Nephron (organoid): Measurements from ENCODE around the gene NOL4L.

Experiments used
- H3K27ac Mint-ChIP-seq, 3 experiments: 2 replicates each; pipeline ENCODE4 v1.8.0; 2020; ENCODE audit warnings: mixed read lengths in 3 of 3, mild to moderate bottlenecking in 2 of 3, moderate library complexity in 1 of 3
- H3K27me3 Mint-ChIP-seq: 2 replicates; pipeline ENCODE4 v1.8.0; 2021; ENCODE audit warnings: low read depth, mild to moderate bottlenecking, moderate library complexity, mixed read lengths
- H3K36me3 Mint-ChIP-seq: 2 replicates; pipeline ENCODE4 v1.8.0; 2020; ENCODE audit warnings: low read depth, mixed read lengths
- H3K4me1 Mint-ChIP-seq: 2 replicates; pipeline ENCODE4 v1.8.0; 2020; ENCODE audit warnings: mixed read lengths
- H3K4me3 Mint-ChIP-seq, 3 experiments: 2 replicates each; pipeline ENCODE4 v1.8.0; 2020; ENCODE audit warnings: mild to moderate bottlenecking in 3 of 3, mixed read lengths in 3 of 3, moderate library complexity in 2 of 3
- H3K9me3 Mint-ChIP-seq: 2 replicates; pipeline ENCODE4 v1.8.0; 2020; ENCODE audit warnings: mixed read lengths
- CTCF ChIP-seq, 3 experiments: fragments of 200-600 bp; sonication (generic); IDR thresholded peaks; one replicate each; pipeline ENCODE4 v1.5.0; 2021; ENCODE audit warnings: antibody characterized with exemption in 3 of 3; ENCODE audit not compliant: unreplicated experiment in 3 of 3

NOL4L gene

GRCh38 chr20:32483351-32484224 lies 101.5 kb downstream of the NOL4L start:
- Mint-ChIP-seq H3K27ac (peak overlapping the region; percentile 88 to 97 (median 96)), H3K4me1 (peaks cover 43% of the 10 kb centered on the region)
- TF ChIP-seq CTCF (IDR thresholded peaks at IDR 0.05; ENCODE audit: unreplicated experiment in 3 of 3) = no peak

GRCh38 chr20:32482442-32483261 lies 102.5 kb downstream of the NOL4L start:
- H3K9me3 Mint-ChIP-seq = no peaks in the 10 kb centered on the region

More at GRCh38 chr20:32483351-32484224, 101.5 kb downstream of the NOL4L start:
- Mint-ChIP-seq H3K27me3 (peaks cover 4% of the 10 kb centered on the region), H3K9me3 (no peaks in the 10 kb centered on the region), H3K36me3 (peaks cover 6% of the 10 kb centered on the region), H3K4me3 (peak overlapping the region; percentile 87 to 88 (median 88))

GRCh38 chr20:32482143-32482441 lies 103.0 kb downstream of the NOL4L start:
- Mint-ChIP-seq H3K4me3 (peak overlapping the region; percentile 88 to 90 (median 89)), H3K27ac (peak overlapping the region; percentile 88 to 98 (median 98)), H3K36me3 (peaks cover 3% of the 10 kb centered on the region), H3K4me1 (peaks cover 58% of the 10 kb centered on the region), H3K9me3 (no peaks in the 10 kb centered on the region), H3K27me3 (no peaks in the 10 kb centered on the region)
- TF ChIP-seq CTCF (IDR thresholded peaks at IDR 0.05; ENCODE audit: unreplicated experiment in 3 of 3) = no peak

More at GRCh38 chr20:32482442-32483261, 102.5 kb downstream of the NOL4L start:
- Mint-ChIP-seq H3K27me3 (peaks cover 4% of the 10 kb centered on the region), H3K4me3 (peak overlapping the region; percentile 88 to 90 (median 89)), H3K27ac (peak overlapping the region; percentile 88 to 98 (median 98)), H3K36me3 (peaks cover 3% of the 10 kb centered on the region), H3K4me1 (peaks cover 52% of the 10 kb centered on the region)
- TF ChIP-seq CTCF (IDR thresholded peaks at IDR 0.05; ENCODE audit: unreplicated experiment in 3 of 3) = no peak

DNA sequence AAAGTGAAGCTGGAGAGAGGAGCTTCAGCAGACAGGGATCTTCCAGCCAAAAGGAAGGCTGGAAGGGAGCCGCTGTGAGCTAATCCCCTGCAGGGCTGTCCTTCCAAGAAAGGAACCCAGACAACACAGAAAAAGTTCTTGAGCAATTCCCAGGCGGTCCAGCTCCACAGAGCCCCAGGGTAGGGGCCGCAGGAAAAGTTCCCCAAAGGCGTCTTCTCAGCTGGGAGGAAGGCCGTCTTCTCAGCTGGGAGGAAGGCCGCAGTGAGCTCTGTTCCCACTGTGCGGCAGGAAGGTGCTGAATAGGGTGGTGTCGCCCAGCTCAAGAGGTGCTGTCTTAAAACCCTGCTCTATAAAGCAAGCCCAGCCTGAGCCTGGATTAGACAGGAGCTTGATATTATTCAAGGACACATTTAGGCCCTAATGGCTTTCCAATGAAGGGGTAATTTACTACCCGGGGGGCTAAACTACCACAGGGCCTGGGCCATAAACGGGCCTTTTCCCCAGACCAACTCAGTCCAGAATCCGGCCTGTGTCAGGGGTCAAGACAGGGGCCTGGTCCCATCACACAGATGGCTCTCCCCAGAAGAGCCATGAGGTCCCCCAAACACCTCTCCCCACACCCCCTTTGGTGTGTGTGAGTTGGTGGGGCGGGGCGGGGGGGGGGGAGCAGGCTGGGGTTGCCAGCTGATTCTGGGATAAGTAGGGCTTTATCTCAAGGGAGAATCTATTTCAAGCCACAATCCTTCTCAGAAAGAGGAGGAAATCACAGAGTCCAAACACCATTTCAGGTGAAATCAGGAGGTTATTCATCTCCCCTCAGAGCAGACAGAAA lies 103.6 kb downstream of the NOL4L start:
- peak overlapping the region; percentile 88 to 90 (median 89) for H3K4me3 Mint-ChIP-seq
- no peak for TF ChIP-seq CTCF (IDR thresholded peaks at IDR 0.05; ENCODE audit: unreplicated experiment in 3 of 3)
- H3K27me3 Mint-ChIP-seq = no peaks in the 10 kb centered on the region
- H3K27ac Mint-ChIP-seq = peak overlapping the region; percentile 93 to 98 (median 98)
- H3K4me1 Mint-ChIP-seq = peaks cover 63% of the 10 kb centered on the region
- no peaks in the 10 kb centered on the region for H3K9me3 Mint-ChIP-seq
- peaks cover under 1% of the 10 kb centered on the region for H3K36me3 Mint-ChIP-seq

- Mint-ChIP-seq H3K27ac (peak overlapping the region; percentile 93 to 98 (median 98)), H3K4me3 (peak overlapping the region; percentile 88 to 90 (median 89)), H3K36me3 (no peaks in the 10 kb centered on the region), H3K27me3 (no peaks in the 10 kb centered on the region), H3K9me3 (no peaks in the 10 kb centered on the region), H3K4me1 (peaks cover 66% of the 10 kb centered on the region)
- no peak for TF ChIP-seq CTCF (IDR thresholded peaks at IDR 0.05; ENCODE audit: unreplicated experiment in 3 of 3)
Measured at GRCh38 chr20:32480371-32481241, 104.5 kb downstream of the NOL4L start.
